SW 1271 (cell line): ENCODE measurements around the gene HOXD11.

Experiments
- DNase-seq, 2 experiments: peaks; one replicate each; lab custom pipeline; 2025; lab: John Stamatoyannopoulos, UW

Gene HOXD11

DNA sequence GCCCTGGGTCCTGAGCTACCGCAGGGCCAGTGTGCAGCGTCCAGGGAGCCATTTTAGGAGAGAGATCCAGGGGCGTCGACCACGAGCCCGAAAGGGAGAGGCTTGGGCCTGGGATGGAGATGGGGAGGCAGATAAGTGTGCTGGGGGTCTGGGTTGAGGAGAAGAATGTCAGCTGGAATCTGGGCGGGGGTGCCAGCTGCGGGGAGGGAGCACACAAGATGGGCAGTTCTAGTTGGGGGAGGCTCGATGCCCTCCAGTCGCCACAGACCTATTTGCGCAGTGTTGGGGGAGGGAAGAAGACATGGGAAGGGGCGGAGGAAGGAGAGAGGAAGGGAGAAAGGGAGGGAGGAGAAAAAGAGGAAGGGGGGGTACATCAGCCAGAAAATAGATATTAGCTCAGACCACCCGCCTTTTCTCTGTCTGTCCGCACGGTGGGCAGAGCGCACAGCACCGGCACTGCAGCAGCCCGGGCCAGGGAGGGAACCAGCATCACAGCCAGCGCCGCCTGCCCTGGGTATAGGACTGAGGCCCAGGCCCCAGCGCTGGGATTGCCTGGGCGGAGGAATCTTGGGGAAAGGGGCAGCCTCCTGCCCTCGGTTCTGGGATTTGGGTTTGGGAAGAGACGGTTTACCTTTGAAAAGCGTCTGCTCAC lies 1.9 kb upstream of the HOXD11 start:
- DNase-seq: no peak

- no peak for DNase-seq
Measured at GRCh38 chr2:176105730-176106580, 1.1 kb upstream of the HOXD11 start.

- no peak for DNase-seq
Measured at GRCh38 chr2:176107731-176108181, 676 bp downstream of the HOXD11 start.

- no peak for DNase-seq
Measured at GRCh38 chr2:176109192-176109901, 2.3 kb downstream of the HOXD11 start.

- DNase-seq: no peak
Measured at GRCh38 chr2:176109946-176110345, 2.9 kb downstream of the HOXD11 start.

GRCh38 chr2:176110415-176111308 lies 3.6 kb downstream of the HOXD11 start:
- no peak for DNase-seq

- DNase-seq: peak in 1 of 2 experiments; percentile 50
Measured at GRCh38 chr2:176111309-176111663, 4.2 kb downstream of the HOXD11 start.

GRCh38 chr2:176111846-176112374 lies 4.8 kb downstream of the HOXD11 start:
- no peak for DNase-seq

DNA sequence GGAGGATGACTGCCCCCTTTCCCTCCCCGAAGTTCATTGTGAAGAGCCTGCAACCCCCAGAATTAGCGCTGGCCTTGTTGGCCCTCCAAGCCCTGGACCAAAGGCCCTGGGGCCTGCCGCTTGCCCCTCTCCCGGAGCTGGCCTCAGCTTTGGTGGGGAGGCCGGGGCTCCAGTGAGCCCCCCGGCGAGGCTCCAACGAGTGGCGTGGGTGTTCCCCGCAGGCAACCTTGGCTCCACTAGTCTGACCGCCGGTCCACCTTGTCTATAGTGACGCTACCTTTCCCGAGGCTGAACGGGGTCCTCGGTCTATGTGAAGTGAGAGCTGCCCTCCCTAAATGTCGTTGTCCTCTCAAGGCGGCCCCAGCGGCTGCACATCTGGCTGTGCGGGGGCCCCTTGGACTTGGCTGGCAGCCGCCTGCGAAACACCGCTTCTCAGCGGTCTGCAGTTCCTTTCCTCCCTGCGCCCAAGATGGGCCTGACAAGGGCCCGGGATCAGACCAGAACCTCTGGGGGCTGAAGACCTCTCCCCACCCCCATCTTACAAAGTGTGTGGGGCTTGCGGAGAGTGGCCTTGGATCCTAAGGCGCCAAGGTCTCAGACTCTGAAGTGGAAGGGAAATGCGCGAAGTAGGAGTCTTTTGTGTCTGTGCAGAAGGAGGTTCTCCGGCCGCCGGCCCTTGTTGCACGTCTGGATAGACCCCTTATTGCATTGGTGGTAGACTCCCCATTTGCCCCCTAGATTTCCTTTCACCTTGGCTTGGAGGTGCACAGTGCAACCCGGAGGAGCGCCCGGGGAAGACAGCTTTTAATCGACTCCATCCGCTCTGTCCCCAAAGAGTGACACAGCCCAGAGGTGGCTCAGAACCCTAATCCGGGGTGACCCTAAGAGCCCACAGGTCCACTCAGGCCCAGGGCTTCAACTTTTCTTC lies 5.6 kb downstream of the HOXD11 start:
- DNase-seq: no peak

DNA sequence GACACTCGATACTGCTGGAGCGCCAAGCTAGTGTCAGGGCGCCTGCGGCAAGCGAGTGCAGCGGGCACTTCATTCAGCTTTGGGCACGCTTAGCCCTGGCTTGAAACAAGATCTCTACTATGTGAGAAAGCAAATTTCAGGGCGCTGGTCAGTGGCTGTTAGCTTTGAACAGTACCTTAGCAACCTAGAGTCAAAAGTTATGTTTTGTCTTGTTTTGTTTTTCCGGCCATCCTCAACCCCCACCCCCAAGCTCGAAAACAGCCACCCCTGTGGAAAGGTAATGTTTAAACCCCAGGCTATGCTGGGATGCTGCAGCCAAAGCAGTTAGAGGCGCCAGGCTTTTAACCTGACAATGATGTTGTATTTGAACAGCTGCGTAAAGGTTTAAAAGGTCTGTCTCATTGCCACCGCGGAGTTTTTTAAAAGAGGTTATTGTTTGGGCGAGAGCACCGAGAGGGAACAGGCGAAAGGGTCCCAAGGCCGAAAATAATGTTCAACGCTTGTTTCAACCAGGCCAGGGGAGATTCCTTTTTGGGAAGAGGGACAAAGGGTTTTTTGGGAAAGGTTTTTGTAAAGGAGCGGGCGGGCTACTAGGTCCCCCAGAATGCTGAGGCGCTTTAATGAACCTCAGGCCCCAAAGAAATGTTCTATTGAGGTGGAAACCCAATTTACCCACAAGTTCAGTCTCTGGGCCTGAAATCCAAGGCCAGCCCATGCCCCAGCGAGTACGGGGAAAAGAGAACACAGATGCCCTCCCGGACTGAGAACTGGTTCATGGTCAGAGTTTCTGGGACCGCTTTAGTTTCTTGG lies 7.2 kb downstream of the HOXD11 start:
- no peak for DNase-seq

- no peak for DNase-seq
Measured at GRCh38 chr2:176114930-176115625, 8.0 kb downstream of the HOXD11 start.

DNA sequence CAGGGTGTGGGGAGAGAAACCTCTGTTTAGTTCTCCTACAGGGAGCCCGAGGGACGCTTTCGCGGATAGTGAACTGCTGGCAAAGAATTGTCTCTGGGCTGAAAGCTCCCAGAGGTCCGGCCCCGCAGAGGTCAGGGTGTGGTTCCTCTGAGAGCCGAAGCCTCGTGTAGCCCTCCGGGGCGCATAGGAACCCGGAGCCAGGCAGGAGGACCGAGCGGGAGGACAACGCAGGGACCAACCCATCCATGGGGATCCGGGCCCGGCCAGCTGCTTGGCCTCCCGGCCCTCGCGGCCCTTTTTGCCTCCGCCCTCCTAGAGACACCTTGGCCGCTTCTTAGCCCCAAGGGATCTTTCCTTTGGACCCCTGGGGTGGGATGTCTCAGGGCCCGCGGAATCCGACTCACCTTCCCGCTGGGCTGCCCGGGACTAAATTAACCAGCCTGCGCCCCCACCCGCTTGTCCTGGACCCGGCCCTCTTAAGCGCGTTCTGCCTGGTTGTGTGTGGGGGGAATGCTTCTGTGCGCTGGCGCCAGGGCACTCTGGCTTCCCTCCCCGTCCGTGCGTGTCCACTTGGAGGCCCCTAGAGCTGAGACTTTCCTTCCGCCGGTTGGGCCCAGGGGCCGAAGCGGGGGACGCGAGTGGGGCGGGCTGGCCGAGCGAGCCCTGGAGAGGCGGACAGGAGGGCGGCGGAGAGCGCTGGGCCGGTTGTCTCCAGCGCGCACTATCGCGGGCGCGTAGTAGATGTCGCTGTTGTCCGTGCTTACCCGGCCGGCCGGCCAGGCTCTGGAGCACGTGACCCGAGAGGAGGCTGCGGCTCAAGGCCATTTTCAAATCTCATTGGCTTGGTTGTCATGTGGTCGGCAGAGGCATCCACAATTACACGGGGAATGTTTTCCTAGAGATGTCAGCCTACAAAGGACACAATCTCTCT lies 9.1 kb downstream of the HOXD11 start, which contains the start of gene HOXD10:
Gene HOXD10, plus strand, starts transcription at position 896 of the 931 bp plus-strand sequence. CDS start 56 bp downstream, outside the sequence.
- DNase-seq: no peak

DNA sequence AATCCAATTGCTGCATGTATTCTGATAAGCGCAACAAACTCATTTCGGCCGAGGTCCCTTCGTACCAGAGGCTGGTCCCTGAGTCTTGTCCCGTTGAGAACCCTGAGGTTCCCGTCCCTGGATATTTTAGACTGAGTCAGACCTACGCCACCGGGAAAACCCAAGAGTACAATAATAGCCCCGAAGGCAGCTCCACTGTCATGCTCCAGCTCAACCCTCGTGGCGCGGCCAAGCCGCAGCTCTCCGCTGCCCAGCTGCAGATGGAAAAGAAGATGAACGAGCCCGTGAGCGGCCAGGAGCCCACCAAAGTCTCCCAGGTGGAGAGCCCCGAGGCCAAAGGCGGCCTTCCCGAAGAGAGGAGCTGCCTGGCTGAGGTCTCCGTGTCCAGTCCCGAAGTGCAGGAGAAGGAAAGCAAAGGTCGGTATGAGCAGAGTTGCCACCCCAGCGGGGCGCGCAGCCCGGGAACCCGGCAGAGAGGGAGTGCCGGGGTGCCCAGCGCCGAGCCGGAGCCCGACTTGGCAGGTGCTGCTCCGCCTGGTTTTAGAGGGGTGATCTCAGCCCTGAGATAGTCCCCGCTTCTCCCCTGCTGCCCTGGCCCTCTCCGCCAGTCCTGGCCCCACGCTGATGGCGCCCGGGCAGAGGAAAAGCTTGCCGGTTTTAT lies 10.2 kb downstream of the HOXD11 start:
- DNase-seq: no peak

DNA sequence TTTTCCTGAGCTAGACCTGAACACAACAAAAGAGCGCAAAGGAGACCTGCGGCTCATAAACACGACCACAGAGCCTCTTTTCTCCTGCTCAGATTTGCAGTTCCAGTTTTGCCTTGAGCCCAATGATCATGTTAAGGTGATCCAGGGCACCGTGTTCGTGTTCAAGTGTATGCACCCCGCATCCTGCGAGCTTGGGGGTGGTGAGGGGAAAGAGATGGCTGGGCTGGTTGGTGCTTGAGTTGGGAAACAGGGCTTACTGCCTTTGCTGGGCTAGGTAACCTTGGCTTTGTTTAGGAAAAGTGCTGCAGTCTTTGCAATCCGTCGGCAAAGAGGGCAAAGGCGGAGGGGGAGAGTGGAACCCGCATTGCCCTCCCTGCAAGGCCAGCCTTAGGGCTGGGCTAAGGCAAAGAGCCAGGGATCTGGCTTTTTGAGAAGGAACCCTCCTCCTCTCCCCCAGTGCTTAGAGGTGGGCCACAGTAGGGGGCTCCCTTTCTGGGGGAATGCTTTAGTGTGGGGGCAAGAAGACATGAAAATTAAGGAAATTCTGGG lies 10.8 kb downstream of the HOXD11 start:
- no peak for DNase-seq

DNA sequence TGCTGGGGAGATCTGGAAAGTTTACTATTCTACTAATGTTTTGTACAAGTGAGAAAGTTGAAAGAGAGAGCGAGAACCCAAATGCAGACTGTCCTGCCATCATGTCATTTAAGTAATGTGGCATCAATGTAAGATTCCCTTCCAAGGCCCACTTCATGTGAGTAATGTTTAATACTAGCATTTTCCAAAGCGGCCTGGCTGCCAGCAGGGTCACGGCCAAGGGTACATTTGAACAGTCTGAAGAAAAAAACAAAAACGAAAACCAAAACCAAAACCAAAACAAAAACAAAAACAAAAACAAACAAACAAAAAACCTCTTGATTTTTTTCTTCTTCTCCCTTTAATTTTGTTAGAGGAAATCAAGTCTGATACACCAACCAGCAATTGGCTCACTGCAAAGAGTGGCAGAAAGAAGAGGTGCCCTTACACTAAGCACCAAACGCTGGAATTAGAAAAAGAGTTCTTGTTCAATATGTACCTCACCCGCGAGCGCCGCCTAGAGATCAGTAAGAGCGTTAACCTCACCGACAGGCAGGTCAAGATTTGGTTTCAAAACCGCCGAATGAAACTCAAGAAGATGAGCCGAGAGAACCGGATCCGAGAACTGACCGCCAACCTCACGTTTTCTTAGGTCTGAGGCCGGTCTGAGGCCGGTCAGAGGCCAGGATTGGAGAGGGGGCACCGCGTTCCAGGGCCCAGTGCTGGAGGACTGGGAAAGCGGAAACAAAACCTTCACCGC lies 11.7 kb downstream of the HOXD11 start:
- DNase-seq: peak; percentile 35 to 38
